HAP-1 (cell line): ENCODE results near the gene RBP3.
"Not testable (repeated sequence)": the region's sequence is repeated elsewhere in the genome, so short reads cannot be mapped to it uniquely, and the experiment has no call there.

ENCODE experiments used
- DNase-seq, 2 experiments: peaks; one replicate each; pipeline ENCODE4 v3.0.0-alpha.2; 2016 to 2020; ENCODE audit warnings: low spot score in 2 of 2
- H3K27me3 ChIP-seq: fragments of 250-450 bp; sonication (Bioruptor Pico); 2 replicates; pipeline ENCODE4 v1.5.1; 2020; ENCODE audit warnings: low read depth, mild to moderate bottlenecking, moderate library complexity
- H3K36me3 ChIP-seq: fragments of 250-450 bp; sonication (Bioruptor Pico); replicated peaks from 2 replicates; pipeline ENCODE4 v1.5.1; 2020; ENCODE audit warnings: mild to moderate bottlenecking
- H3K4me1 ChIP-seq: fragments of 250-450 bp; sonication (Bioruptor Pico); 2 replicates; pipeline ENCODE4 v1.5.1; 2020; ENCODE audit warnings: mild to moderate bottlenecking
- H3K4me3 ChIP-seq: fragments of 250-450 bp; sonication (Bioruptor Pico); 2 replicates; pipeline ENCODE4 v1.5.1; 2020; ENCODE audit warnings: mild to moderate bottlenecking, moderate library complexity
- H3K9me3 ChIP-seq: fragments of 250-450 bp; sonication (Bioruptor Pico); 2 replicates; pipeline ENCODE4 v1.5.1; 2020; ENCODE audit warnings: mild to moderate bottlenecking, moderate library complexity
- in situ Hi-C: fragments of 300-500 bp; cut with MboI; formaldehyde crosslinking; loops from 3 replicates; pipeline ENCODE4 v1.14.3; 2020; ENCODE audit warnings: low sequenced_read_pairs, inconsistent platforms, mixed read lengths

Gene RBP3

DNA sequence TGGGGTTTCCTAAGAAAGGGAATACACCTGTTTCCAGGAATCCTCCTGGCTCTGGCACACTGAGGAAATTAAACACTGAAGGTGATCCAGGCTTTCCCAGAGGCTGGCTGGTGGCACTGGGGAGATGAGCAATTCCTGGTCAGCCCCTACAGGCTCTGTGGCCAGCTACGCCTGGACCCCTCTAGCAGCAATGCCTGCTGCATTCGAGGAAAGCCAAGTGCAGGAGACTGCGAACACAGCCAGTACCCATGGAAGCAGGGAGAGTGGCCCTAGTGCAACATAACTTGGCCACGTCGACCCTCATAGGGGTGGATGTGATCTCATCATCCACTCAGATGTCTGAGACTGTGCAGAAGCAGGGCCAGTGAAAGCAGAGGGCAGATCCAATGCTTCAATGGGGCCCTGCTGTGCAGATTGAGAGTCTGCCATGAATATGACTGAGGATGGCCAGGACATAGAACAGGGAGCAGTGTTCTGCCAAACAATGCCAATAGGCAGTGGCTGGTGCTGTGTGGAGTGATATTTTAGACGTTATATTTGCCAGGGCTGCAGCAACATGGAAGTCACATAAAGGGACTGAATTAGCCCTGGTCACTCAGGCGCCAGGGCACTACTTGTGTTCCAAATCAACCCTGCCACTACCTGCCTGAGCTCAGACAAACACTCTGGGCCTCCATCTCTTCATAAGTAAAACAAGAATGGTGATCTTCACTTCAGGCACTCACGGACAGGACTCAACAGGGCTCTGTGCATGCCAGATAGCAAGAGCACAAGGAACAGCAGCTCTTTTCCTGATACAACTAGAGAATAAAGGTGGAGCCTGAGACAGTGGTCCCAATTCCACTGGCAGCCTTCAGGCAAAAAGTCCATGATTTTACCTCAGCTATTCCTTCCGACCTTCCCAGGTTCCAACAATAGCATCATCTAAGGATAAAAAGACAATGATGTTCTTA, 33.5 kb downstream of the RBP3 start:
- DNase-seq = no peak
- Histone ChIP-seq H3K27me3 (peaks cover 6% of the 10 kb centered on the region), H3K4me3 (no peak overlapping the region), H3K4me1 (no peaks in the 10 kb centered on the region), H3K36me3 (no peaks in the 10 kb centered on the region), H3K9me3 (no peaks in the 10 kb centered on the region)
- in situ Hi-C loops = loop anchor here (5.0 kb wide), 2 partner anchors 1099 to 1274 kb away; no protein-coding TSS in a partner anchor

DNA sequence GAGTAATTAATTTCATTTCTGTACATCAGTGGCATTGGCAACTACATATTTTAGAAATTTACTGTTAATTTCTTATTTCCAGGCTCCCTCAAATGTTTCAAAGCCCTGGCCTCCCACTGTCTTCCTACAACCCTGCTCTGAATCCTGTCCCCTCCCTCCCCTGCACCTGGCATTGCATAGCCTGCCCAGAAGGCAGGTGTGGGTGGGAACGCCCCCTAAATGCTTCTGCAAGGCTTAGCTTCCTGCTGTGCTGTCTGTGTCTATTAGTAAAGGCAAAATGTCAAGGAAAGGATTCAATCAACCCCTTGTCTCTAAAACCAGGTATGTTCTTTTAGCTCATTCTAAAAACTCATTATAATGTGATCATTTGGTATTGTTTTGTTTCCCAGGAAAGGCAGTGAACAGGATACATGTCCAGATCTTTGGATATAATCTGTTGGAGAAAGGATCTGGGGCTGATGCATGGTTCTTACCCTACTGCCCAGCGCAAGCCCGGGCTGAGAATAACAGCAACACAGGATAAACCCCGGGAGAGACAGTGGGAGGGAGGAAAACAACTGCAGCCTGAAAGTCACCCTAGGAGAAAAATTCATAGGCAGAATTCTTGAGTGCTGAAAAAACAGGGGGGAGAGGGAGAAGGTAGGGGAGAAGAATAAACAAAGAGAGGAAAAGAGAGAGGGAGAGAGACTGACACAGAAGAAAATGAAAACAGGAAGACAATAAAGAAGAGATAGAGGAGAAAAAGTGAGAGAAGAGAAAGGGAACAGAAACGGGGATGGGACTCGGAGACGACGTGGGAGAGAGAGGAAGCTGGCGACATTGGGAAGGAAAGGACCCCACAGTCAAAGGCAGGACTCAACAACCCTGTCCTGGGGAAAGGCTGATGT, 35.3 kb downstream of the RBP3 start:
- Histone ChIP-seq H3K27me3 (peaks cover 4% of the 10 kb centered on the region), H3K4me1 (no peaks in the 10 kb centered on the region), H3K4me3 (peak overlapping the region; percentile 49), H3K9me3 (no peaks in the 10 kb centered on the region), H3K36me3 (no peaks in the 10 kb centered on the region)
- DNase-seq = no peak
- in situ Hi-C loops = loop anchor here (5.0 kb wide), 2 partner anchors 1101 to 1276 kb away; no protein-coding TSS in a partner anchor

DNA sequence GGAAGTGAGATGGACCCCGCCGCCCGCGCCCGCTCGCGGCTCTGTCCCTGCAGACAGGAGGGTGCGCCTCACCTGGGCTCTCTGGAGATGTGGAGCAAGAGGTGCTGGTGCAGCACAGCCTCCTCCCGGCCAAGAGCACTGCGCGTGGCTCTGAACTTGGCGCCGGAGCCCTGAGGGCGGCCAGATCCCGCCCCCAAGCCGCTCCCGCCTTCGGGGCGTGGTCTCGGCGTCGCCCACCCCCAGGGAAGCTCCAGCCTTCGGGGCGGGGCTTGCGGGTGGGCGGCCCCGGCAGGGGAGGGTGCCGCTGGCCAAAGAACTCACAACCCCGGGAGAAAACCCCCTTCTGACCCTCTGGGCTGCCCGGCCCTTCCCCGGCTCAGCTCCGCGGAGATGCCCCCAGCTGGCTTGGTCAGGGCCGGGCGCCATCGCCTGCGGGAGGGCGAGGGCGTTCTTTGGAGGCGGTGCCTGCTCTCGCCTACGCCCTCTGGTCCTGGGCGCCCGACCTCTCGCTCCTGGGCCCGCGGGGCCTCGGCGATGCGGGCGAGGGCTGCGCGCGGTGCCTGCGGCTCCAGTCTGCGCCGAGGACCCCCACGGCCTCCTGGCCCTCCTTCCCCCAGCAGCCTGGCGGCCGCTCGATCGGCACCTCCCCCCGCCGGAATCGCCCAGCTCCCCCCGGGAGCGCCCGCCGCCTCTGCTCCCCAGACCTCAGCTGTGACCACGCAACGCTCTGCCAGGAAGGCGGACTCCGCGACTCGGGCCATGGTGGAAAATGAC, 36.2 kb downstream of the RBP3 start, which contains the start of gene ZNF488:
ZNF488 (minus strand) TSS at position 146 of the 774 bp plus-strand sequence. CDS start 15,464 bp downstream, outside the sequence.
- Histone ChIP-seq H3K27me3 (peaks cover 4% of the 10 kb centered on the region), H3K4me1 (no peaks in the 10 kb centered on the region), H3K9me3 (no peaks in the 10 kb centered on the region), H3K4me3 (peak within 1 kb of the TSS; percentile 49), H3K36me3 (no peaks in the 10 kb centered on the region)
- in situ Hi-C loops = loop anchor here (5.0 kb wide), 2 partner anchors 1102 to 1277 kb away; no protein-coding TSS in a partner anchor
- DNase-seq = peak; percentile 58 to 85

DNA sequence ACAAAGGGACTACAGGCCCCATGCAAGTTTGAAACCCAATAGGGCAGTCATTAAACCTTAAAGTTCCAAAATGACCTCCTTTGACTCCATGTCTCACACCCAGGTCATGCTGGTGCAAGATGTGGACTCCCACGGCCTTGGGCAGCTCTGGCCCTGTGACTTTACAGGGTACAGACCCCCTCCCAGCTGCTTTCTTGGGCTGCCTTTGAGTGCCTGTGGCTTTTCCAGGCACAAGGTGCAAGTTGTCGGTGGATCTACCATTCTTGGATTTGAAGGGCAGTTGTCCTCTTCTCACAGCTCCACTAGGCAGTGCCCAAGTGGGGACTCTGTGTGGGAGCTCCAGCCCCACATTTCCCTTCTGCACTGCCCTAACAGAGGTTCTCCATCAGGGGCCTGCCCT, 37.9 kb downstream of the RBP3 start:
- H3K9me3 ChIP-seq, in situ Hi-C loops, H3K27me3 ChIP-seq, H3K36me3 ChIP-seq, DNase-seq, H3K4me1 ChIP-seq, H3K4me3 ChIP-seq: not testable (repeated sequence)

DNA sequence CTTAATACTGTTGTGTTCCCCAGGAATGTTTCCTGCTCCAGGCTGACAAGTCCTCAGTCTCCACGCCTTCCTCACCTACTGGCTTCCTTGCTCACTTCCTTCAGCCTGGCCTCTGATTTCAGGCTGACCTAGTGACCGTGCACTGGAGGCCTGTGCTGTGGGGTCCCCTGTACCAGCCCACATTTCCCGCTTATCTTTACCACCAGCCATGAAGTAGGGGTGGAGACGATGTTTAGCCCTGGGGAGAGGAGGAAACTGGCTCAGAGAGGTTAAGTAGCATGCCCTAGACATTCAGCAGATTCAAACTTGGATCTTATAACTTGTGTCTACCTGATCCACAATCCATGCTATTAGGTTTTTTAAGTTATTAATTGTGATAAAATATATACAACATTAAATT, 40.7 kb downstream of the RBP3 start:
- DNase-seq = no peak
- Histone ChIP-seq H3K9me3 (no peaks in the 10 kb centered on the region), H3K36me3 (no peaks in the 10 kb centered on the region), H3K4me1 (no peaks in the 10 kb centered on the region), H3K27me3 (no peaks in the 10 kb centered on the region; the same call in 1 of the 2 replicates), H3K4me3 (no peak overlapping the region)
- in situ Hi-C loops = no loop called here

DNA sequence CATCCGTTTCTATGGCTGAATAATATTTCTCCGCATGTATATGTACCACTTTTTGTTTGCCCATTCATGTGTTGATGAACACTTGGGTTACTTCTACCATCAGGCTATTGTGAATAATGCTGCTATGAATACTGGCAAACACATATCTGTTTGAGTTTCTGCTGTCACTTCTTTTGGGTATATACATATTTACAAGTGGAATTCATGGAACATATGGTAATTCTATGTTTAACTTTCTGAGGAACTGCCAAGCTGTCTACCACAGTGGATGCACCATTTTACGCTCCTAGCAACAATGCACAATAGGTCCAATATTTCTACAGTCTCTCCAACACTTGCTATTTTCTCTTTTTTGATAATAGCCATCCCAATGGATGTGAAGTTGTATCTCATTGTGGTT, 41.5 kb downstream of the RBP3 start:
- no peaks in the 10 kb centered on the region for H3K36me3 ChIP-seq
- DNase-seq = no peak
- H3K4me3 ChIP-seq = no peak overlapping the region
- no peaks in the 10 kb centered on the region for H3K4me1 ChIP-seq
- peaks cover 3% of the 10 kb centered on the region; the same call in 1 of the 2 replicates for H3K27me3 ChIP-seq
- in situ Hi-C loops = no loop called here
- H3K9me3 ChIP-seq = no peaks in the 10 kb centered on the region

DNA sequence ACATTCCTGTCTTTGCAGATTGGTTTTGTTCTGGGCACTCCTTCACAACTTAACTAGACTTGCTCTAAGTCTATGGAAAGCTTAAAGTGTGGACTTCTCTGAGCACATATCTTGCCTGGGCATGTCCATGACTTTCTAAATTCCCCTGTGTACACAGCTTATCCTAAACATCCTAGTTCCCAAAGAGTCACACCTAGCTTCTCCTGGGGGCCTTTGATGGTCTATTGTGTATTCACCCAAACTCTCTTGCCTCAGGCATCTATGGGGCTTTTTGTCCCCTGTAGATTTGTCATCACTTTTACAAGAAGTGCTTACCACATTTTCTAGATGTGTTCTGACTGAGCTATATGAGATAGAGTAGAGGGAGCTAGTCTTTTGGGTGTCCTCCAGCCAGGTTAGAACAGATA, 48.2 kb downstream of the RBP3 start:
- Histone ChIP-seq H3K36me3 (no peaks in the 10 kb centered on the region), H3K27me3 (peaks cover 6% of the 10 kb centered on the region; the same call in 1 of the 2 replicates), H3K4me3 (no peak overlapping the region), H3K9me3 (no peaks in the 10 kb centered on the region), H3K4me1 (no peaks in the 10 kb centered on the region)
- DNase-seq = peak; percentile 9 to 25
- in situ Hi-C loops = no loop called here

DNA sequence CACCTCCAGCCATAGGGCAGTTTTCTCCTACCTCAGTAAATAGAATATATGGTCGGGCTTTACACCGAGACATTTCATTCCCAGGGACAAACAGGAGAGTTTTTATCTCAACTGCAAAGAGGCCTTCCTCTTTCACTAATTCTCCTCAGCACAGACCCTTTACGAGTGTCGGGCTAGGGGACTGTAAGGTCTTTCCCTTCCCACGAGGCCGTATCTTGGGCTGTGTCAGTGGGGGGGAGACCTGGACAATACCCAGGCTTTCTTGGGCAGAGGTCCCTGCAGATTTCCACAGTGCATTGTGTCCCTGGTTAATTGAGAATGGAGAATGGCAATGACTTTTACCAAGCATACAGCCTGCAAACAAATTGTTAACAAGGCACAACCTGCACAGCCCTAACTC, 49.1 kb downstream of the RBP3 start:
- in situ Hi-C loops = no loop called here
- H3K4me1 ChIP-seq = no peaks in the 10 kb centered on the region
- no peaks in the 10 kb centered on the region for H3K9me3 ChIP-seq
- no peak for DNase-seq
- H3K4me3 ChIP-seq = no peak overlapping the region
- peaks cover 6% of the 10 kb centered on the region; the same call in 1 of the 2 replicates for H3K27me3 ChIP-seq
- H3K36me3 ChIP-seq = no peaks in the 10 kb centered on the region

DNA sequence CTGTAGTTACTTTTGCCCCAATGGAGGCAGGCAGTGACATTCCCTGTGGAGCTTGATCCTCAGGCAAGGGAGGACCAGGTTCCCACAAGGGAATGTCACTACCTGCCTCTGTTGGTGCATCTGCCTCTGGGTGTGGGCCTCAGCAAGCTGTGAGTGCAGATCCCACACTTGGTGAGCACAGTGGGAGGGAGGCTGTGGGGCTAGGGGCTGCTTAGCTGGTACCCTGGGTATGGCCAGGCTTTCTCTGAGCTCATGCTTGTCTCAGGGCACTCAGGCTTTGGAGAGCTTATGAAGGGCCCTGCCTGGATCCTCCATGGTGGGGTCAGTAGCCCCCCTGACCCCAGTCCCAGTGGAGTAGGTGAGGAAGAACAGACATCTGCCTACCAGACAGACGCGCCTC, 52.1 kb downstream of the RBP3 start:
- in situ Hi-C loops = no loop called here
- no peaks in the 10 kb centered on the region for H3K9me3 ChIP-seq
- DNase-seq = no peak
- no peaks in the 10 kb centered on the region for H3K36me3 ChIP-seq
- no peaks in the 10 kb centered on the region for H3K4me1 ChIP-seq
- H3K4me3 ChIP-seq = no peak overlapping the region
- no peaks in the 10 kb centered on the region for H3K27me3 ChIP-seq

DNA sequence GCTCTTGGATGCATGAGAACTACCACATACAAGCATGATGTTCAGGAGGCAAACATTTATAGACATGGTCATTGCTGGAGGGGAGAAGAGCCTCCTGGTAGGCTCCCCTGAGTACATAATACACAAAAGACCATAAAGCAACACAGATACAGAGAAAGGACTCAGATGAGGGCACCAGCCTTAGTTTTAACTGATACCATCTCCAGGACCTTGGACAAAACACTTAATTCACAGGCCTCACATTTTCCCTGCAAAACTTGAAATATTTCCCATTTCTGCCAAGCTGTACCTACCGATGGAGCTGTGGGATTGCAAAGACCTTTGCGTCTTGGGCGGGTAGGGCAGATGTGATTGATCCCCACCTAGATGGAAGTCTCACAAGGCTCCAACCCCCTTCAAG, 52.6 kb downstream of the RBP3 start:
- H3K36me3 ChIP-seq = no peaks in the 10 kb centered on the region
- in situ Hi-C loops = no loop called here
- DNase-seq = no peak
- no peaks in the 10 kb centered on the region for H3K4me1 ChIP-seq
- no peaks in the 10 kb centered on the region for H3K27me3 ChIP-seq
- H3K4me3 ChIP-seq = no peak overlapping the region
- H3K9me3 ChIP-seq = no peaks in the 10 kb centered on the region

DNA sequence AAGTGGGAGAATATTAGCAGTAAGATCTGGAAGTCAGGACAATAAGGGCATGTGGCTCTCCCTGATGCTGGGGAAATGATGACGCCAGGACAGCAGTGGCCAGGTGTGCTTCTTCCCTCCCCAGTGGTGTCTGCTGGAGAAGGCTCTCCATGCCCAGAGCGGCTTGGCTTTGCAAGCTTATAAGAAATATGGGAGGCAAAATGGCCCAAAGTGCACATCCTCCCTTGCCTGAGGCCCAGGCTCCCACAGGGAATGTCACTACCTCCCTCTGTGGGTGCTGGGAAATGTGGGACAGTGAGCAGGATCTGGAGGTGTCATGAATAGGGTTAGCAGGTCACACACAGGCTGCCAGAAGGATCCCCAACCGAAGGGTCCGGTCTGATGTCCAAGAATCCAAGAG, 53.0 kb downstream of the RBP3 start:
- no peak for DNase-seq
- Histone ChIP-seq H3K4me3 (no peak overlapping the region), H3K36me3 (no peaks in the 10 kb centered on the region), H3K4me1 (no peaks in the 10 kb centered on the region), H3K9me3 (no peaks in the 10 kb centered on the region), H3K27me3 (no peaks in the 10 kb centered on the region)
- in situ Hi-C loops = no loop called here

DNA sequence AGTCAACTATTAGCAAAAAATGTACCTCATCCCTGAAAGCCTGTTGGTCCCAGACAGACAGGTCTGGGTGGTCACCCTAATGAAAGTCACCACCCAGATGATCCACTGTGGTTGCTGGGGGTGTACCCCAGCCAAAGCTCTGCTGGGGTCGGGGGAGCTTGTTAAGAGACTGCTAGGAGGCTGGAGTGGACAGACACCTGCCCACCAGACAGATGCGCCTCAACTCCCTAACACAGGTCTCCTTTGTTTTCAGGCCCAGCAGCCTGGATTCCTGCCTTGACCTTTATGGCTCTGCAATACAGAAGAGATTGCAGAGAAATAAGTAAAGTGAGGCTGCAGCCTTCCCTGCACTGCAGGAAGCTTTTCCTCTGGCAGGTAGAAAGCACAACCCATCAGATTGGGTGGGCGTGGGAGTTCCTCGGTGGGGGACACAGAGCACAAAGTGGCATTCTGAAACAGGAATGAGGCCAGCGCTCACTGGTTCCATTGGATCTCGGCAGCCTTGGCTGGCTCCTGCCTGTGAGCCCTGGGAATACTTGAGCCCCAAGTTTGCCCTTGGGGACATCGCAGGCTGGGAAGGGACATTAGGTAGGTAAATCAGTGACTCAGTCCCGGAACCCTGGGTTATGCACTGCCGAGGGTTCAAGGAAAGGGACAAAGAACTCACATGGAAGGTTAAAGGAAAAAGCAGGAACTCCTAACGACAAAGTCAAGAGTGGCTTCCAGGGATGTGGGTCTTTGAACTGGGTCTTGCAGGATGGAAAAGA, 53.9 kb downstream of the RBP3 start:
- H3K9me3 ChIP-seq = no peaks in the 10 kb centered on the region
- in situ Hi-C loops = no loop called here
- H3K36me3 ChIP-seq = no peaks in the 10 kb centered on the region
- no peaks in the 10 kb centered on the region for H3K4me1 ChIP-seq
- H3K27me3 ChIP-seq = no peaks in the 10 kb centered on the region
- no peak overlapping the region for H3K4me3 ChIP-seq
- no peak for DNase-seq
